Upper lobe of right lung (tissue), 1 donor: ENCODE data around the gene CLGN. TPM values are rescaled to one million over a fixed set of nuclear protein-coding genes. Genes with fewer than 3 reads are reported as not detected.

Source experiments
- ATAC-seq: fragments of 200-7000 bp; cut with Tn5 transposase; one replicate; pipeline ENCODE4 v1.9.1; 2020; ENCODE audit warnings: mild to moderate bottlenecking, moderate library complexity
- DNase-seq: peaks from one replicate; pipeline ENCODE4 v3.0.0-alpha.2; 2020
- H3K27ac ChIP-seq: fragments of 200-600 bp; one replicate; pipeline ENCODE4 v1.8.0; 2022
- H3K27me3 ChIP-seq: fragments of 200-600 bp; one replicate; pipeline ENCODE4 v1.8.0; 2022; ENCODE audit warnings: mild to moderate bottlenecking
- H3K36me3 ChIP-seq: fragments of 200-600 bp; one replicate; pipeline ENCODE4 v1.8.0; 2022
- H3K4me1 ChIP-seq: fragments of 200-600 bp; one replicate; pipeline ENCODE4 v1.8.0; 2022
- H3K4me3 ChIP-seq: fragments of 200-600 bp; one replicate; pipeline ENCODE4 v1.8.0; 2022; ENCODE audit warnings: mild to moderate bottlenecking
- H3K9me3 ChIP-seq: fragments of 200-600 bp; one replicate; pipeline ENCODE4 v1.8.0; 2022
- intact Hi-C: fragments of 100-400 bp; cut with DNase I; formaldehyde crosslinking; loops from one replicate; pipeline ENCODE4 v1.11.0; 2022
- total RNA-seq: library from RNA; stranded (reverse); fragmentation: NEBNext Ultra II Directional; extraction: Animal tissue kit (Norgen Biotek cat#: 25700); gene quantifications from one replicate; pipeline ENCODE4 v1.2.1, GENCODE V29; 2021
- TF ChIP-seq, protein P1 (sequence below): fragments of 200-600 bp; IDR thresholded peaks from one replicate; pipeline ENCODE4 v1.8.0; 2022; ENCODE audit warnings: antibody characterized with exemption
- donor health status: DM: no; HTN: yes; CAD: no; lungs with severe emphysema.

Gene CLGN
- total RNA-seq, 1 donor from 2014 or later = 0.93 TPM

DNA sequence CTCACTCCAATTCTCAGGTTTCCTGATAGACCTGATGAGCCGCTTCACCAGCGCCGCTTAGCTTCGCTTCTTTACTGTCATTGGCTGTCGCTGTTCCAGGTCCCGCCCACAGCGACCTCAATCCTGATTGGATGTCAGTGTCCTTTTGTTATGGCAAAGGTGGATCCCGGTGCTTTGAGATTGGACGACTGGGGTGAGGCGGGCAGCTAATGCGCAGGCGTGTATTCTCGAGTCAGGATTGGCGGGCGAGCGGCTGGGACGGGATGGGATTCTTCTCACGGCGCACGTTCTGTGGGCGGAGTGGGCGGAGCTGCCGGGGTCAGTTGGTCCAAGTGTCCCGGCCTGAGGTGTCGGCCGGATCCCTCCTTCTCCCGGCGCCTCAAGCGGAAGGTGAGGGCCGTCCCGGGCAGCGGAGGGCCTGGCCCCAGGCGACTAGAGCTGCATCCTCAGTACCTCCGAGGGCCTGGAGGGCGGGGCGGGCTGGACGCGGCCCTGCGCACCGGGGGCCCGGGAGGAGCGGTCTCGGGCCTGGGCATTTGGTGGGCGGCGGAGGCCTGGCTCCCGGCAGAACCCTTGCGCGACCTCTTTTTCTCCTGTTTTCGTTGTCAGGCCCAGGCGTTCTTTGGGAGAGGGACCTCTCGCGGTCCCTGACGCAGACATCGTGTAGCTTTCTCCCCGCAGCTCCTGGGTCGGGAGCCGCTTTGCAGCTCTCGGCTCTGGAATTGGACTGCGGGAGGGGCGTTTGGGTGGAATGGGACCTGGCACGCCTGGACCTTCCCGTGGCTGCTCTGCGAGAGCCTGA, 53.9 kb downstream of the CLGN start, which contains the start of gene SCOC:
TSS of gene SCOC (plus strand) at position 319 of the 802 bp plus-strand sequence. CDS start 5,525 bp downstream, outside the sequence.
- TF ChIP-seq, protein P1, sequence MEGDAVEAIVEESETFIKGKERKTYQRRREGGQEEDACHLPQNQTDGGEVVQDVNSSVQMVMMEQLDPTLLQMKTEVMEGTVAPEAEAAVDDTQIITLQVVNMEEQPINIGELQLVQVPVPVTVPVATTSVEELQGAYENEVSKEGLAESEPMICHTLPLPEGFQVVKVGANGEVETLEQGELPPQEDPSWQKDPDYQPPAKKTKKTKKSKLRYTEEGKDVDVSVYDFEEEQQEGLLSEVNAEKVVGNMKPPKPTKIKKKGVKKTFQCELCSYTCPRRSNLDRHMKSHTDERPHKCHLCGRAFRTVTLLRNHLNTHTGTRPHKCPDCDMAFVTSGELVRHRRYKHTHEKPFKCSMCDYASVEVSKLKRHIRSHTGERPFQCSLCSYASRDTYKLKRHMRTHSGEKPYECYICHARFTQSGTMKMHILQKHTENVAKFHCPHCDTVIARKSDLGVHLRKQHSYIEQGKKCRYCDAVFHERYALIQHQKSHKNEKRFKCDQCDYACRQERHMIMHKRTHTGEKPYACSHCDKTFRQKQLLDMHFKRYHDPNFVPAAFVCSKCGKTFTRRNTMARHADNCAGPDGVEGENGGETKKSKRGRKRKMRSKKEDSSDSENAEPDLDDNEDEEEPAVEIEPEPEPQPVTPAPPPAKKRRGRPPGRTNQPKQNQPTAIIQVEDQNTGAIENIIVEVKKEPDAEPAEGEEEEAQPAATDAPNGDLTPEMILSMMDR = no peak
- intact Hi-C loops = no loop called here
- H3K36me3 ChIP-seq = no peaks in the 10 kb centered on the region

DNA sequence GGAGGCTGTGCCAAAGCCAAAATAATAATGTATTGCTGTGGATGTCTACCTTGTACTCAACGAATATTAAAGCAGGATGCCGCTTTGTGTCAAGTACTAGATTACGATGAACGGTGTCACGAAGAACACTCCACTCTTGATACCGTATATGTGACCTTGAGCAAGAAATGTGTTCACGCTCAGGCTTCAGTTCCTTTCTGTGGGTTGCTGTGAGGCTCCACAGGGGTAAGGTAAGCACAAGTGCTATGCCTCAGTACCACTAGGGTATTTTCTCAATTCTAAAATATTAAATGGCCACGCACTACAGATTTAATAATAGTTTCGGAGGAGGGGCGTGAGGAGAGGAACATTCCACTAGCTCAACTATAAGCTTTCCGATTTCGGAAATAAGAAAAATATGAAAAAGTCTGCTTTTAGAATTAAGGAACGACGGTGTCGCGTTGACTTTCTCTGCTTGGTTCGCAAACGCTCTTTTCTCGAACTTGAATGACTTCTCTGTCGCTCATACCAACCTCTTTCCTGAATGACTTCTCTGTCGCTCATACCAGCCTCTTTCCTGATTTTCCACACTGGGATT, 54.6 kb downstream of the CLGN start:
- Histone ChIP-seq H3K27ac (peak overlapping the region; percentile 82), H3K36me3 (no peaks in the 10 kb centered on the region), H3K4me3 (peak overlapping the region; percentile 84), H3K27me3 (no peaks in the 10 kb centered on the region), H3K9me3 (no peaks in the 10 kb centered on the region), H3K4me1 (peaks cover 13% of the 10 kb centered on the region)
- TF ChIP-seq, protein P1 = peak; percentile 14
- no peak for DNase-seq
- peak; percentile 5 for ATAC-seq
- intact Hi-C loops = no loop called here

More for the DNA sequence above, 53.9 kb downstream of the CLGN start, which contains the start of gene SCOC:
- no peaks in the 10 kb centered on the region for H3K27me3 ChIP-seq
- H3K4me3 ChIP-seq = peak within 1 kb of the TSS; percentile 84
- no peaks in the 10 kb centered on the region for H3K9me3 ChIP-seq
- ATAC-seq (peak; percentile 99), DNase-seq (peak; percentile 99)
- H3K4me1 ChIP-seq = peaks cover 13% of the 10 kb centered on the region
- peak within 1 kb of the TSS; percentile 82 for H3K27ac ChIP-seq

DNA sequence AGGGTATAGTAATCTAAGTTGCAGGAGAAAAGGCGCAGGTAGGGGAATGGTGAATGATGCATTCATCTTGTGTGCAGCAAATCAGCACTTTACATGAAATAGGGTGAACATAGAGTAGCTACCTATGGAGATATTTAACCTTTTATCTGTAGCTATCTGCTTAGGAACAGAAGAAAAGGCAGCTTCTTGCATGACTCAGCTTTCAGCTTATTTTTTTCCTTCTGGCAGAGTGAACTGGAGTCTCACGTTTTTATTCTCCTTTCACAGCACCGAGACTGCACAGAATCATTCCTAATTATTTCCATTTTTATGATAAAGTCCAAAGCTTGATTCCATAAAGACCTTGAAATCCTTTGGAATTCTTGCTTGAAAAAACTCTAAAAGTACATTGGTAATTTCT, 58.8 kb downstream of the CLGN start:
- Histone ChIP-seq H3K9me3 (no peaks in the 10 kb centered on the region), H3K4me1 (peaks cover 3% of the 10 kb centered on the region), H3K4me3 (no peak overlapping the region), H3K27ac (no peak overlapping the region), H3K27me3 (no peaks in the 10 kb centered on the region), H3K36me3 (no peaks in the 10 kb centered on the region)
- TF ChIP-seq, protein P1 = no peak
- ATAC-seq = no peak
- DNase-seq = no peak
- intact Hi-C loops = no loop called here

DNA sequence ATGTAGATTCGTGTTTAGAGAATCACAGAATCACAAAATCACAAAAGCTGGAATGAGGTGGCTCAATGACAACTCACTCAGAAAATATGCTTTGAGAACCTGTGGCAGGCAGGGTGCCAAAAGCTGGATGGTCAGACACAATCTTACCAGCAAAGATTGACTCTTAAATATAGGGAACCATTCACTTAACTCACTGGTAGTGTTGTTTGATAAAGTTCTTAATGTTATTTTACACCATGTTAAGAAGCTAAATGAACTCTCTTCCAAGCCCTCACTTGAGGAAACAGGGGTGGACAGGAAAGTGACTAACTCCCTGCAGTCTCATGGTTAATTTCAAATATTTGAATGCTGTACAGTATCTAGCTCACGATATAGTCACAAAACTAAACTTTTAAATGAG, 59.7 kb downstream of the CLGN start:
- intact Hi-C loops = no loop called here
- ATAC-seq = no peak
- H3K36me3 ChIP-seq = no peaks in the 10 kb centered on the region

DNA sequence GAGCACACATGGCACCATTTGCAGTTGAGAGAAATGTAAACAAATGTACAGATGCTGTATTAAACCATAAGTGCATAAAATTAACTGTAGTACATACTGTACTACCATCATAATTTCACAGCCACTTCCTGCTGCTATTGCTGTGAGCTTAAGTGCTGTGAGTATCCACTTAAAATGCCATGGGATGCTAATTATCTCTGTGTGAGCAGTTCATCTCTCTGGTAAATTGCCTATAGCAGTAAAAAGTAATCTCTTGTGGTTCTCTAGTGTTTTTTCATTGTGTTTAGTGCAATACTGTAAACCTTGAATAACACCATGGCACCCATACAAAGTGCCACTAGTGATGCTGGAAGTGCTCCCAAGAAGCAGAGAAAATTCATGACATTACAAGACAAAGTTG, 63.9 kb downstream of the CLGN start:
- ATAC-seq = no peak
- Histone ChIP-seq H3K27ac (no peak overlapping the region), H3K27me3 (no peaks in the 10 kb centered on the region), H3K4me3 (no peak overlapping the region), H3K4me1 (no peaks in the 10 kb centered on the region), H3K36me3 (no peaks in the 10 kb centered on the region), H3K9me3 (no peaks in the 10 kb centered on the region)
- intact Hi-C loops = no loop called here
- TF ChIP-seq, protein P1 = no peak
- DNase-seq = no peak

More for the DNA sequence above, 59.7 kb downstream of the CLGN start:
- Histone ChIP-seq H3K27me3 (no peaks in the 10 kb centered on the region), H3K27ac (no peak overlapping the region), H3K4me1 (peaks cover 3% of the 10 kb centered on the region), H3K9me3 (no peaks in the 10 kb centered on the region), H3K4me3 (no peak overlapping the region)
- no peak for DNase-seq
- TF ChIP-seq, protein P1 = no peak
